Coronary artery (tissue), 2 donors: ENCODE measurements around the gene ARRB1.

ENCODE experiments used
- DNase-seq: peaks from one replicate; pipeline ENCODE4 v3.0.0-alpha.2; 2017; ENCODE audit warnings: low spot score
- H3K27ac ChIP-seq, 2 donors: fragments of 200-600 bp; sonication (generic); one replicate each; pipeline ENCODE4 v1.5.1; 2016 to 2019
- H3K4me3 ChIP-seq: fragments of 200-600 bp; sonication (generic); 2 replicates; pipeline ENCODE4 v1.5.1; 2016; ENCODE audit warnings: mild to moderate bottlenecking, moderate library complexity
- TF ChIP-seq, protein P1 (sequence below): fragments of 200-600 bp; sonication (generic); IDR thresholded peaks from one replicate; pipeline ENCODE4 v1.5.1; 2019; ENCODE audit warnings: antibody characterized with exemption

ARRB1 gene

DNA sequence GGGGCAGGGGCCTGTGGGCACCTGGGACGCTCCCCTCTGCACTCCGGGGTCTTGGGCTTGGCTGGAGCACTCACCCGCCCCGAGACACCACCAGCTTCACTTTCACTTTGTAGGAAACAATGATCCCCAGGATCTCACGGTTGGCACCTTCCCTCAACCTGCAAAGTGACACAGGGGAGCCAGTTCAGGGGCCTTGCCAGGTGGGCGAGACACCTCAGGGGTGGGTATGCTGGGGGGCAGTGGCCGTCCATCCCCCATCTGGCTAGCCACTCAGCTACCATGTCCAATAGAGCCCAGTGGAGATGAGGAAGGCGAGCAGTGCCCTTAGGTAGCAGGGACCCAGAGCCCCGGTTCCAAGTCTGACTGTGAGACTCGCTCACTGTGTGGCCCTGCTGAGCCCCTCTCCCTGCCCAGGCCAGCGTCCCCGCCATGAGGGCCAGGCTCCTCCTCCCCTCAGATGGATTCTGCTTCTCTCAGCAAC, 78.6 kb downstream of the ARRB1 start:
- Histone ChIP-seq H3K27ac (no peak overlapping the region), H3K4me3 (no peak overlapping the region)
- peak; percentile 55 for DNase-seq
- TF ChIP-seq, protein P1, sequence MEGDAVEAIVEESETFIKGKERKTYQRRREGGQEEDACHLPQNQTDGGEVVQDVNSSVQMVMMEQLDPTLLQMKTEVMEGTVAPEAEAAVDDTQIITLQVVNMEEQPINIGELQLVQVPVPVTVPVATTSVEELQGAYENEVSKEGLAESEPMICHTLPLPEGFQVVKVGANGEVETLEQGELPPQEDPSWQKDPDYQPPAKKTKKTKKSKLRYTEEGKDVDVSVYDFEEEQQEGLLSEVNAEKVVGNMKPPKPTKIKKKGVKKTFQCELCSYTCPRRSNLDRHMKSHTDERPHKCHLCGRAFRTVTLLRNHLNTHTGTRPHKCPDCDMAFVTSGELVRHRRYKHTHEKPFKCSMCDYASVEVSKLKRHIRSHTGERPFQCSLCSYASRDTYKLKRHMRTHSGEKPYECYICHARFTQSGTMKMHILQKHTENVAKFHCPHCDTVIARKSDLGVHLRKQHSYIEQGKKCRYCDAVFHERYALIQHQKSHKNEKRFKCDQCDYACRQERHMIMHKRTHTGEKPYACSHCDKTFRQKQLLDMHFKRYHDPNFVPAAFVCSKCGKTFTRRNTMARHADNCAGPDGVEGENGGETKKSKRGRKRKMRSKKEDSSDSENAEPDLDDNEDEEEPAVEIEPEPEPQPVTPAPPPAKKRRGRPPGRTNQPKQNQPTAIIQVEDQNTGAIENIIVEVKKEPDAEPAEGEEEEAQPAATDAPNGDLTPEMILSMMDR: no peak

DNA sequence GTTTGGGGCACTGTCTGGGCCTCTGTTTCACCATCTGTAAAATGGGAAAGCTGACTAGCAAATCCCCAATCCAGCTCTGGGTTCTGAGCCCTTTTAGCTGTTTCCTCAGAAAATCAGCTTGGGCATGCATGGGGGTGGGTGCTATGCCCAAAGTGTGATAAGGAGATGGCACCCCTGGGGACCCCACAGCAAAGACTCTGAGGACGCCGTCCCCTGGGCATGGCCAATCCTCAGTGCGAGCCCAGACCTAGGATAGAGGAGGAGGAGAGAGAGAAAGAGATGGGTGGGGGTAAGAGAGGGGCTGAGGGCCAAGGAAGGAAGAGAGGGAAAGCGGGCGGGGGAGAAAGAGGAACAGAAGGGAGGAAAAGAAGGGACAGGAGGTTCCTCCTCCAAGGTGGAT, 79.1 kb downstream of the ARRB1 start:
- TF ChIP-seq, protein P1: no peak
- Histone ChIP-seq H3K27ac (no peak overlapping the region), H3K4me3 (no peak overlapping the region)
- peak; percentile 41 for DNase-seq

- DNase-seq: peak; percentile 62
Observed at GRCh38 chr11:75271730-75272129, 79.7 kb downstream of the ARRB1 start.

DNA sequence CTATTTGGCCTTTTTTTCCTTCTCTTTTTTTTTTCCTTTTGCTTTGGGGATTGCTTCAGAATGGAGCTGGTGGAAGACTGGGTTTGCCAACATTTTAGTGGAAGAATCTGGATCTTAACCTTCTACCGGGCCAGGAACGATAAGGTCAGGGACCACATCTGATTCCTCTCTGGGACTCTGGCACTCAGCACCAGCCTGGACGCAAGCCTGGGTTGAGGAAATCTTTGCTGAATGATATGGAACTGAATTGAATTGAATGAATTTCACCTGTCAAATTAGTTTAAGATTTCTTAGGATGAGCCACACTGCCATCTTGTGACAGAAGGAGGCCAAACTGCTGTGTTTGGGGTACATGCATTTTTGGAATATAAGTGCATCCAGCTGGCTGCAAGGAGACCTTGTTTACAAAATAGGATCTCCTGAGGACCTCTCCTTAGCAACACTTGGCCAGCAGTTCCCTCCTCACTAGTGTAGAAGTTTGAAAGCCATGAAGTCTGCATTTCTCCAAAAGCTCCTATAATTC, 80.5 kb downstream of the ARRB1 start:
- H3K4me3 ChIP-seq: no peak overlapping the region
- TF ChIP-seq, protein P1: no peak
- no peak overlapping the region for H3K27ac ChIP-seq
- DNase-seq: peak; percentile 8

More at GRCh38 chr11:75271730-75272129, 79.7 kb downstream of the ARRB1 start:
- TF ChIP-seq, protein P1: no peak
- Histone ChIP-seq H3K27ac (no peak overlapping the region), H3K4me3 (no peak overlapping the region)

GRCh38 chr11:75269896-75270295, 81.6 kb downstream of the ARRB1 start:
- Histone ChIP-seq H3K27ac (no peak overlapping the region), H3K4me3 (no peak overlapping the region)
- peak; percentile 29 for DNase-seq
- TF ChIP-seq, protein P1: no peak

- Histone ChIP-seq H3K27ac (no peak overlapping the region), H3K4me3 (no peak overlapping the region)
- TF ChIP-seq, protein P1: no peak
- DNase-seq: peak; percentile 50
Observed at GRCh38 chr11:75269367-75269660, 82.1 kb downstream of the ARRB1 start.

- Histone ChIP-seq H3K27ac (no peak overlapping the region), H3K4me3 (no peak overlapping the region)
- TF ChIP-seq, protein P1: no peak
- DNase-seq: peak; percentile 54
Observed at GRCh38 chr11:75268626-75269366, 82.7 kb downstream of the ARRB1 start.
